NCI-H446 (cell line): ENCODE measurements around the gene SIAH3.
"Not testable (repeated sequence)": the region's sequence is repeated elsewhere in the genome, so short reads cannot be mapped to it uniquely, and the experiment has no call there.

Experiments used
- DNase-seq, 2 experiments: peaks; one replicate each; lab custom pipeline; 2025; lab: John Stamatoyannopoulos, UW

The SIAH3 gene

GRCh38 chr13:45782327-45783045 lies 69.1 kb downstream of the SIAH3 start:
- no peak for DNase-seq

GRCh38 chr13:45781553-45782326 lies 69.8 kb downstream of the SIAH3 start:
- DNase-seq = peak; percentile 83 to 93

GRCh38 chr13:45779901-45780300 lies 71.7 kb downstream of the SIAH3 start:
- DNase-seq = no peak

GRCh38 chr13:45778882-45779281 lies 72.7 kb downstream of the SIAH3 start:
- no peak for DNase-seq

GRCh38 chr13:45776748-45777147 lies 74.8 kb downstream of the SIAH3 start:
- DNase-seq = no peak

GRCh38 chr13:45775401-45775963 lies 76.1 kb downstream of the SIAH3 start:
- DNase-seq = no peak

- no peak for DNase-seq
Measured at GRCh38 chr13:45773944-45774343, 77.6 kb downstream of the SIAH3 start.

- DNase-seq = no peak
Measured at GRCh38 chr13:45773236-45773635, 78.3 kb downstream of the SIAH3 start.

GRCh38 chr13:45770886-45771285 lies 80.7 kb downstream of the SIAH3 start:
- DNase-seq = no peak

- no peak for DNase-seq
Measured at GRCh38 chr13:45768656-45769479, 82.7 kb downstream of the SIAH3 start.

GRCh38 chr13:45765464-45765863 lies 86.1 kb downstream of the SIAH3 start:
- no peak for DNase-seq

GRCh38 chr13:45763419-45763818 lies 88.1 kb downstream of the SIAH3 start:
- DNase-seq = no peak

GRCh38 chr13:45757589-45757988 lies 94.0 kb downstream of the SIAH3 start:
- not testable (repeated sequence) for DNase-seq

- not testable (repeated sequence) for DNase-seq
Measured at GRCh38 chr13:45756498-45756897, 95.1 kb downstream of the SIAH3 start.

GRCh38 chr13:45752510-45752909 lies 99.0 kb downstream of the SIAH3 start:
- DNase-seq = no peak

GRCh38 chr13:45751885-45752284 lies 99.7 kb downstream of the SIAH3 start:
- no peak for DNase-seq

GRCh38 chr13:45750566-45750965 lies 101.0 kb downstream of the SIAH3 start:
- DNase-seq = no peak

- DNase-seq = no peak
Measured at GRCh38 chr13:45748941-45749759, 102.4 kb downstream of the SIAH3 start.

GRCh38 chr13:45747071-45747470 lies 104.5 kb downstream of the SIAH3 start:
- no peak for DNase-seq

- no peak for DNase-seq
Measured at GRCh38 chr13:45744979-45745378, 106.6 kb downstream of the SIAH3 start.

GRCh38 chr13:45742985-45743384 lies 108.6 kb downstream of the SIAH3 start:
- no peak for DNase-seq
